ENCODE results near the gene TMED10. TPM values are rescaled to one million over a fixed set of nuclear protein-coding genes. Genes with fewer than 3 reads are reported as not detected.

Gene TMED10
- total RNA-seq, 2 donors from 2014 or later = 320 to 397 TPM

GRCh38 chr14:75186953-75187352, 10.5 kb upstream of the TMED10 start:
- TF ChIP-seq CTCF (IDR thresholded peaks at IDR 0.05) = no peak
- TF ChIP-seq POLR2AphosphoS5 (IDR thresholded peaks at IDR 0.05) = no peak
- no peak for TF ChIP-seq POLR2A (IDR thresholded peaks at IDR 0.05)
- no peak overlapping the region for H3K4me3 ChIP-seq
- H3K27ac ChIP-seq = no peak overlapping the region
- no peak for DNase-seq (ENCODE audit: low spot score)
- 87% methylated on average over 2 of the region's 2 CpGs for WGBS
- intact Hi-C loops (cut with DNase I) = no loop called here
- H3K9me3 ChIP-seq = no peaks in the 10 kb centered on the region
- no peaks in the 10 kb centered on the region for H3K4me1 ChIP-seq (replicated peaks)
- no peaks in the 10 kb centered on the region for H3K27me3 ChIP-seq (replicated peaks; ENCODE audit: insufficient read depth)
- no peaks in the 10 kb centered on the region for H3K36me3 ChIP-seq

GRCh38 chr14:75185251-75186040, 9.0 kb upstream of the TMED10 start:
- WGBS = 90% methylated on average over 7 of the region's 7 CpGs
- no peak for TF ChIP-seq POLR2A (IDR thresholded peaks at IDR 0.05)
- TF ChIP-seq POLR2AphosphoS5 (IDR thresholded peaks at IDR 0.05) = no peak
- TF ChIP-seq CTCF (IDR thresholded peaks at IDR 0.05) = no peak
- H3K9me3 ChIP-seq = no peaks in the 10 kb centered on the region
- H3K36me3 ChIP-seq = no peaks in the 10 kb centered on the region
- intact Hi-C loops (cut with DNase I) = no loop called here
- no peaks in the 10 kb centered on the region for H3K27me3 ChIP-seq (replicated peaks; ENCODE audit: insufficient read depth)
- H3K4me3 ChIP-seq = no peak overlapping the region
- no peak overlapping the region for H3K27ac ChIP-seq
- no peak for DNase-seq (ENCODE audit: low spot score)
- no peaks in the 10 kb centered on the region for H3K4me1 ChIP-seq (replicated peaks)

GRCh38 chr14:75184492-75184891, 8.1 kb upstream of the TMED10 start:
- H3K4me1 ChIP-seq (replicated peaks) = no peaks in the 10 kb centered on the region
- DNase-seq (ENCODE audit: low spot score) = no peak
- H3K27ac ChIP-seq = no peak overlapping the region
- no peak overlapping the region for H3K4me3 ChIP-seq
- H3K27me3 ChIP-seq (replicated peaks; ENCODE audit: insufficient read depth) = no peaks in the 10 kb centered on the region
- no peaks in the 10 kb centered on the region for H3K36me3 ChIP-seq
- H3K9me3 ChIP-seq = no peaks in the 10 kb centered on the region
- intact Hi-C loops (cut with DNase I) = loop anchor here (5.0 kb wide), 1 partner anchor 108 kb away; no protein-coding TSS in a partner anchor
- TF ChIP-seq POLR2A (IDR thresholded peaks at IDR 0.05) (no peak), POLR2AphosphoS5 (IDR thresholded peaks at IDR 0.05) (no peak), CTCF (IDR thresholded peaks at IDR 0.05) (no peak)
- WGBS = 42% methylated on average over 3 of the region's 3 CpGs

DNA sequence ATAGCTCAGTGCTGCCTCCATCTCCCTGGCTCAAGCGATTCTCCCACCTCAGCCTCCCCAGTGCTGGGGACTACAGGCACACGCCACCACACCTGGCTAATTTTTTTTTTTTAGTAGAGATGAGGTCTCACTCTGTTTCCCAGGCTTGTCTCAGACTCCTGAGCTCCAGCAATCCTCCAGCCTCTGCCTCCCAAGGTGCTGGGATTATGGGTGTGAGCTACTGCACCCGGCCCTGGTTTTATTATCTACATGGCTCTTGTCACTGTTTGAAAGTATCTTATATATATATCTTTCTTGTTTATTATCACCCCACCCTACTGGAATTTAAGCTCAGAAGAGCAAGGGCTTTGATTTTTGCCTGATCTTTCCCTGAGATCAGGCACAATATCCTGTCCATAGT, 7.6 kb upstream of the TMED10 start:
- H3K27me3 ChIP-seq (replicated peaks; ENCODE audit: insufficient read depth) = no peaks in the 10 kb centered on the region
- 86% methylated on average over 3 of the region's 3 CpGs for WGBS
- H3K4me3 ChIP-seq = no peak overlapping the region
- intact Hi-C loops (cut with DNase I) = loop anchor here (5.0 kb wide), 1 partner anchor 108 kb away; no protein-coding TSS in a partner anchor
- no peaks in the 10 kb centered on the region for H3K36me3 ChIP-seq
- TF ChIP-seq CTCF (IDR thresholded peaks at IDR 0.05) (no peak), POLR2A (IDR thresholded peaks at IDR 0.05) (no peak), POLR2AphosphoS5 (IDR thresholded peaks at IDR 0.05) (no peak)
- H3K27ac ChIP-seq = no peak overlapping the region
- H3K9me3 ChIP-seq = no peaks in the 10 kb centered on the region
- DNase-seq (ENCODE audit: low spot score) = no peak
- H3K4me1 ChIP-seq (replicated peaks) = no peaks in the 10 kb centered on the region

GRCh38 chr14:75183225-75183624, 6.8 kb upstream of the TMED10 start:
- TF ChIP-seq POLR2A (IDR thresholded peaks at IDR 0.05) = no peak
- no peak for TF ChIP-seq POLR2AphosphoS5 (IDR thresholded peaks at IDR 0.05)
- no peak for TF ChIP-seq CTCF (IDR thresholded peaks at IDR 0.05)
- Histone ChIP-seq H3K9me3 (no peaks in the 10 kb centered on the region), H3K27me3 (replicated peaks; ENCODE audit: insufficient read depth) (no peaks in the 10 kb centered on the region), H3K4me3 (no peak overlapping the region), H3K4me1 (replicated peaks) (no peaks in the 10 kb centered on the region), H3K36me3 (no peaks in the 10 kb centered on the region), H3K27ac (peak overlapping the region in 1 of 2 donors; percentile 13)
- DNase-seq (ENCODE audit: low spot score) = no peak
- WGBS = 24% methylated on average over 1 of the region's 1 CpG
- intact Hi-C loops (cut with DNase I) = loop anchor here (5.0 kb wide), 1 partner anchor 109 kb away; no protein-coding TSS in a partner anchor

All from prostate gland (tissue), 2 donors.